Kidney (tissue), 14 donors: ENCODE results near the gene KBTBD13. TPM values are rescaled to one million over a fixed set of nuclear protein-coding genes. Genes with fewer than 3 reads are reported as not detected.

ENCODE experiments used
- DNase-seq, 5 donors: peaks; one replicate each; pipeline ENCODE4 v3.0.0-alpha.2; 2013 to 2020
- FAIRE-seq: peaks from 2 replicates; lab custom pipeline; 2012; peaks lifted over from hg19 to GRCh38; lab: Jason Lieb, UNC
- H3K27ac ChIP-seq, 2 donors: one replicate each; pipeline ENCODE4 v1.7.0; 2013; ENCODE audit warnings: low read depth in 2 of 2, low read length in 2 of 2, inconsistent platforms in 1 of 2
- H3K27me3 ChIP-seq: one replicate; pipeline ENCODE4 v1.7.1; 2013; ENCODE audit warnings: low read length, inconsistent platforms; ENCODE audit not compliant: control insufficient read depth, insufficient read depth
- H3K36me3 ChIP-seq, 3 donors: one replicate each; pipeline versions ENCODE4 v1.7.0 to v1.7.1; 2013; ENCODE audit warnings: low read length in 3 of 3, control low read depth in 1 of 3, inconsistent platforms in 1 of 3; ENCODE audit not compliant: insufficient read depth in 3 of 3, control insufficient read depth in 2 of 3
- H3K4me1 ChIP-seq, 3 donors: one replicate each; pipeline versions ENCODE4 v1.7.0 to v1.7.1; 2013; ENCODE audit warnings: low read length in 3 of 3, inconsistent platforms in 1 of 3, low read depth in 1 of 3; ENCODE audit not compliant: control insufficient read depth in 2 of 3, insufficient read depth in 2 of 3
- H3K4me3 ChIP-seq, 3 donors: one replicate each; pipeline versions ENCODE4 v1.7.0 to v1.8.1; 2013; ENCODE audit warnings: low read length in 3 of 3, control low read depth in 1 of 3, inconsistent platforms in 1 of 3
- H3K9ac ChIP-seq, 3 donors: one replicate each; pipeline versions ENCODE4 v1.7.0 to v1.7.1; 2013; ENCODE audit warnings: low read length in 3 of 3, control low read depth in 1 of 3, inconsistent platforms in 1 of 3
- H3K9me3 ChIP-seq, 3 donors: one replicate each; pipeline versions ENCODE4 v1.7.0 to v1.7.1; 2013; ENCODE audit warnings: low read length in 3 of 3, control low read depth in 1 of 3, inconsistent platforms in 1 of 3; ENCODE audit not compliant: control insufficient read depth in 2 of 3, insufficient read depth in 1 of 3
- intact Hi-C: fragments of 100-400 bp; cut with DNase I; formaldehyde crosslinking; loops from one replicate; pipeline ENCODE4 v1.11.1; 2022
- polyA plus RNA-seq: library from polyadenylated mRNA; stranded (reverse); fragments of 350-450 nt; fragmentation: Illumina TruSeq; extraction: RNeasy Lipid Tissue Mini Kit (QIAGEN cat#74804); gene quantifications from one replicate; pipeline ENCODE4 v1.2.3, GENCODE V29; 2014; ENCODE audit warnings: low read depth, low replicate concordance; ENCODE audit not compliant: insufficient read depth
- total RNA-seq: library from RNA; stranded (reverse); fragmentation: NEBNext Ultra II Directional; extraction: Animal tissue kit (Norgen Biotek cat#: 25700); gene quantifications from one replicate; pipeline ENCODE4 v1.2.1, GENCODE V29; 2021
- TF ChIP-seq, protein P1 (sequence below): IDR thresholded peaks from 3 replicates; pipeline ENCODE4 v1.5.1; 2012; ENCODE audit warnings: mild to moderate bottlenecking, moderate library complexity, borderline replicate concordance; ENCODE audit not compliant: insufficient read depth; ENCODE audit errors: extremely low read depth
- donor health status: control.
- donor health status: control.
- donor health status: control.
- donor health status: control.
- donor health status: control.
- donor health status: DM: yes; HTN: yes; CAD: no.
- donor health status: Normal renal cell carcinoma (clear cell type).

Gene KBTBD13
- total and polyA plus RNA-seq, 2 donors from 2014 or later = 0.06 TPM; not detected in 1

DNA sequence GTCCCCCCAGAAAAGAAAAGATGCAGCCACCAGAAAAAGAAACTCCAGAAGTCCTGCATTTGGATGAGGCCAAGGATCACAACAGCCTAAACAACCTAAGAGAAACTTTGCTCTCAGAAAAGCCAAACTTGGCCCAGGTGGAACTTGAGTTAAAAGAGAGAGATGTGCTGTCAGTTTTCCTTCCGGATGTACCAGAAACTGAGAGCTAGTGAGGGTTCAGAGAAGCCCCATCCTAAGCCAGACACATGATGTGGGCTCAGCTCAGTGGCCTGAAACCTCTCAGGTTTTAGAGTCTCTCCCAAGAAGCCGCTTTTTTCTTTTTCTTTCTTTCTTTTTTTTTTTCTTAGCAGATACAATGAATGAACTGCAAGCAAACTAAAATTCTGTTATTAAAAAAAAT lies 23.6 kb upstream of the KBTBD13 start:
- Histone ChIP-seq H3K4me3 (no peak overlapping the region), H3K27ac (no peak overlapping the region), H3K9me3 (no peaks in the 10 kb centered on the region), H3K4me1 (peaks cover 0 to 14% (median 4%) of the 10 kb centered on the region in 3 donors), H3K9ac (no peak overlapping the region), H3K36me3 (no peaks in the 10 kb centered on the region), H3K27me3 (no peaks in the 10 kb centered on the region)
- intact Hi-C loops = no loop called here
- no peak for FAIRE-seq
- TF ChIP-seq, protein P1, sequence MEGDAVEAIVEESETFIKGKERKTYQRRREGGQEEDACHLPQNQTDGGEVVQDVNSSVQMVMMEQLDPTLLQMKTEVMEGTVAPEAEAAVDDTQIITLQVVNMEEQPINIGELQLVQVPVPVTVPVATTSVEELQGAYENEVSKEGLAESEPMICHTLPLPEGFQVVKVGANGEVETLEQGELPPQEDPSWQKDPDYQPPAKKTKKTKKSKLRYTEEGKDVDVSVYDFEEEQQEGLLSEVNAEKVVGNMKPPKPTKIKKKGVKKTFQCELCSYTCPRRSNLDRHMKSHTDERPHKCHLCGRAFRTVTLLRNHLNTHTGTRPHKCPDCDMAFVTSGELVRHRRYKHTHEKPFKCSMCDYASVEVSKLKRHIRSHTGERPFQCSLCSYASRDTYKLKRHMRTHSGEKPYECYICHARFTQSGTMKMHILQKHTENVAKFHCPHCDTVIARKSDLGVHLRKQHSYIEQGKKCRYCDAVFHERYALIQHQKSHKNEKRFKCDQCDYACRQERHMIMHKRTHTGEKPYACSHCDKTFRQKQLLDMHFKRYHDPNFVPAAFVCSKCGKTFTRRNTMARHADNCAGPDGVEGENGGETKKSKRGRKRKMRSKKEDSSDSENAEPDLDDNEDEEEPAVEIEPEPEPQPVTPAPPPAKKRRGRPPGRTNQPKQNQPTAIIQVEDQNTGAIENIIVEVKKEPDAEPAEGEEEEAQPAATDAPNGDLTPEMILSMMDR = no peak
- DNase-seq = no peak

DNA sequence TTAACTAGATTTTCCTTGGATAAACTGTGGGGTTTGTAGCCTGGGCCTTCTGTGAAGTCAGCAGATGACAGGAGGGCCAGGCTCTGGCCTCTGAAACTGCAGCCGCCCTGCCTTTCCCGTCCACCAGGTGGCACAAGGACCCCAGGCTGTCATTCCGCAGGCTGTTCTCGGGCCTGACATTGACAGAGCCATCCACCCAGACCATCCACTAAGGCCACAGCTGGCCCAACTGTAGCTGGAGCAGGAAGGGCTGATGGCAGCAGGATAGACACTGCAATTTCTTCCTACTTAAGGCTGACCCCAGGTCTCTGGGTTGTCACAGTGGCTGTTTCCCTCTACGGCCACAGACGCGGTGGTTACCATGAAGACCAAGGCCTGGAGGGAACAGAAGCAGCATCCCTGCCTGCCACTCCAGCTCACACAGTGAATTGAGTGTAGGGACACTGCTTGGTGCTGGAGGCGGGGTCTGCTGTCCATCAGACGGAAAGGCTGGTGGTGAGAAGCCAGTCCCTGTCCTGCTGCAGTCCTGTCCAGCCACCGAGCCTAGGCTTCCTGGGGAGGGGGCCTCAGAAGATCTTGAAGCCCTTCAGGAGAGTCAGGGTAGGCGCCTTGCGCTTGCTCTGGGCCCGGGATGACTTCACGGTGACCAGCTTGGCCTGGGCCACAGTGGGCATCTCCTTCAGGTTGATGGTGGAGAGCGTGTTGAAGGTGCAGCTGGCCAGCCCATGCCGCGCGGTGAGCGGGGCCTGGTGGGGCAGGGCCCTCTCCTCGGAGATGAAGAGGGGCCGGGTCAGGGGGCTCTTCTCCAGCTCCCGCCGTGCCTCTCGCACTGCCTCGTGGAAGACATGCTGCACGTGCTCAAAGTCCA lies 22.0 kb upstream of the KBTBD13 start:
- FAIRE-seq = no peak
- peak; percentile 81 to 87 (median 84) for DNase-seq
- Histone ChIP-seq H3K36me3 (no peaks in the 10 kb centered on the region), H3K4me3 (no peak overlapping the region), H3K27me3 (no peaks in the 10 kb centered on the region), H3K27ac (no peak overlapping the region), H3K9me3 (no peaks in the 10 kb centered on the region), H3K4me1 (peaks cover 0 to 14% (median 4%) of the 10 kb centered on the region in 3 donors), H3K9ac (no peak overlapping the region)
- TF ChIP-seq, protein P1 = peak; percentile 94
- intact Hi-C loops = no loop called here

DNA sequence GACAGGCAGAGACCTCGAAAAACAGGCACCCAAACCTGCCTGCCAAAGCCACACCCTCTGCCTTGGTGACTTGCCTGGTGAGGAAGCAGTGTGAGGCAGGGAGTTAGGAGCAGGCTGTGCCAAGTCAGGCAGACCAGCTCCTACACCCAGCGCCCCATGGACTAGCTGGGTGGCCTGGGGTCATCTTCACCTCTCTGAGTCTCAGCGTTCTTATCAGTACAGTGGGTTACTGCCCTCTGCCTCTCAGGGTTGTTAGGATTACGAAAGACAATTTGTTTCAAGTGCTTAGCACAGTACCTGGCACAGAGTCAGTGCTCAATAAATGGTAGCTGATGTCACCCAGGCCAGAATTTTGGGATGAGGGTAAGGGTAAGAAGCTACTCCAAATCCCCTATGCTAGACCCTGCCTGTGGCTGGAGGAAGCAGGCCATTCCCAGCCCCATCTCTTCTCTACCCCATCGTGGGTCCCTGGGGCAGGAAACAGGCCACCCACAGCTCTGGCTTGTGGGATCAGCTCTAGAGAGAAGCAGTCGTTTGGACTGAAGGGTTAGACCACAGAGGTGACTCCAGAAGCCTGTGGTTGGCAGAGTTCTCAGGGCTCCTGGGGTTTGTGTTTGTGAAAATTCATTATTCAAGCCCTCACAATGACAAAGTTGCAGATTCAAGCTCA lies 21.2 kb upstream of the KBTBD13 start:
- FAIRE-seq (no peak), DNase-seq (no peak)
- Histone ChIP-seq H3K9me3 (no peaks in the 10 kb centered on the region), H3K4me1 (peaks cover 0 to 12% (median 4%) of the 10 kb centered on the region in 3 donors), H3K36me3 (no peaks in the 10 kb centered on the region), H3K4me3 (no peak overlapping the region), H3K27me3 (no peaks in the 10 kb centered on the region), H3K27ac (no peak overlapping the region), H3K9ac (no peak overlapping the region)
- intact Hi-C loops = no loop called here
- TF ChIP-seq, protein P1 = no peak
